GM23338 (cell line): Measurements from ENCODE around the gene ENC1. TPM values are rescaled to one million over a fixed set of nuclear protein-coding genes. Genes with fewer than 3 reads are reported as not detected.

ENCODE experiments used
- ATAC-seq: fragments of 200-7000 bp; cut with Tn5 transposase; 3 replicates; pipeline ENCODE4 v1.9.1; 2020
- DNase-seq: peaks from one replicate; pipeline ENCODE4 v3.0.0-alpha.2; 2015; ENCODE audit warnings: low spot score
- H2AFZ ChIP-seq: fragments of 200-600 bp; sonication (generic); 2 replicates; pipeline ENCODE4 v1.8.0; 2016; ENCODE audit warnings: antibody characterized with exemption, mild to moderate bottlenecking, moderate library complexity
- H3F3A ChIP-seq: fragments of 200-600 bp; sonication (generic); replicated peaks from 2 replicates; pipeline ENCODE4 v1.8.0; 2017; ENCODE audit warnings: antibody characterized with exemption, mixed run types, low read depth
- H3K27ac ChIP-seq: fragments of 200-600 bp; sonication (generic); 2 replicates; pipeline ENCODE4 v1.6.1; 2016; ENCODE audit warnings: low read depth
- H3K27me3 ChIP-seq: fragments of 200-600 bp; sonication (generic); 2 replicates; pipeline ENCODE4 v1.8.0; 2016; ENCODE audit warnings: mild to moderate bottlenecking, mixed run types, moderate library complexity; ENCODE audit not compliant: insufficient read depth
- H3K36me3 ChIP-seq: fragments of 200-600 bp; sonication (generic); 2 replicates; pipeline ENCODE4 v1.8.0; 2016; ENCODE audit warnings: mild to moderate bottlenecking; ENCODE audit not compliant: insufficient read depth
- H3K4me1 ChIP-seq: fragments of 200-600 bp; sonication (generic); 2 replicates; pipeline ENCODE4 v1.8.0; 2016; ENCODE audit warnings: mild to moderate bottlenecking, moderate library complexity; ENCODE audit not compliant: insufficient read depth
- H3K4me2 ChIP-seq: fragments of 200-600 bp; sonication (generic); 2 replicates; pipeline ENCODE4 v1.7.1; 2017; ENCODE audit warnings: mixed run types
- H3K4me3 ChIP-seq: fragments of 200-600 bp; sonication (generic); 2 replicates; pipeline ENCODE4 v1.6.1; 2016; ENCODE audit warnings: mixed run types
- H3K79me2 ChIP-seq: fragments of 200-600 bp; sonication (generic); replicated peaks from 2 replicates; pipeline ENCODE4 v1.8.0; 2017; ENCODE audit warnings: mild to moderate bottlenecking; ENCODE audit not compliant: insufficient read depth
- H3K9me2 ChIP-seq: fragments of 200-600 bp; sonication (generic); 2 replicates; pipeline ENCODE4 v1.8.0; 2017; ENCODE audit not compliant: insufficient read depth
- H4K20me1 ChIP-seq: fragments of 200-600 bp; sonication (generic); replicated peaks from 2 replicates; pipeline ENCODE4 v1.8.0; 2017; ENCODE audit warnings: mild to moderate bottlenecking; ENCODE audit not compliant: insufficient read depth
- H3K27ac Mint-ChIP-seq: 2 replicates; pipeline ENCODE4 v1.8.0; 2020; ENCODE audit warnings: inconsistent platforms, mild to moderate bottlenecking, moderate library complexity, mixed read lengths
- H3K27me3 Mint-ChIP-seq: 3 replicates; pipeline ENCODE4 v1.8.0; 2022; ENCODE audit warnings: low read depth, mild to moderate bottlenecking, moderate library complexity, mixed read lengths, inconsistent platforms; ENCODE audit not compliant: insufficient read depth, poor library complexity
- H3K36me3 Mint-ChIP-seq: 3 replicates; pipeline ENCODE4 v1.8.0; 2021; ENCODE audit warnings: low read depth, mild to moderate bottlenecking, inconsistent platforms, moderate library complexity, mixed read lengths
- H3K4me1 Mint-ChIP-seq: 3 replicates; pipeline ENCODE4 v1.8.0; 2020; ENCODE audit warnings: mild to moderate bottlenecking, inconsistent platforms, mixed read lengths
- H3K4me3 Mint-ChIP-seq: 3 replicates; pipeline ENCODE4 v1.8.0; 2021; ENCODE audit warnings: moderate library complexity, mild to moderate bottlenecking, inconsistent platforms, mixed read lengths
- H3K9me3 Mint-ChIP-seq: 3 replicates; pipeline ENCODE4 v1.8.0; 2020; ENCODE audit warnings: moderate library complexity, mild to moderate bottlenecking, inconsistent platforms, mixed read lengths
- CREB1 ChIP-seq: fragments of 250-450 bp; sonication (Bioruptor Pico); IDR thresholded peaks from 2 replicates; pipeline ENCODE4 v1.5.0; 2020; ENCODE audit warnings: low read depth, mild to moderate bottlenecking, moderate library complexity
- ETS1 ChIP-seq: IDR thresholded peaks from 2 replicates; pipeline ENCODE4 v1.6.1; 2016; ENCODE audit warnings: antibody characterized with exemption
- EZH2 ChIP-seq: fragments of 200-600 bp; sonication (generic); IDR thresholded peaks from one replicate; pipeline ENCODE4 v1.8.0; 2017; ENCODE audit warnings: antibody characterized with exemption, mild to moderate bottlenecking, low read depth; ENCODE audit not compliant: unreplicated experiment
- EZH2phosphoT487 ChIP-seq: fragments of 200-600 bp; sonication (generic); IDR thresholded peaks from one replicate; pipeline ENCODE4 v1.8.1; 2018; ENCODE audit warnings: antibody characterized with exemption; ENCODE audit not compliant: unreplicated experiment
- JUNB ChIP-seq: IDR thresholded peaks from one replicate; pipeline ENCODE4 v1.6.1; 2016; ENCODE audit warnings: antibody characterized with exemption; ENCODE audit not compliant: unreplicated experiment
- NANOG ChIP-seq: IDR thresholded peaks from 2 replicates; pipeline ENCODE4 v1.6.1; 2016; ENCODE audit warnings: antibody characterized with exemption, borderline replicate concordance
- POLR2AphosphoS5 ChIP-seq: IDR thresholded peaks from 2 replicates; pipeline ENCODE4 v1.6.1; 2016; ENCODE audit warnings: antibody characterized with exemption, low read depth
- REST ChIP-seq: IDR thresholded peaks from one replicate; pipeline ENCODE4 v1.6.1; 2018; ENCODE audit warnings: antibody characterized with exemption; ENCODE audit not compliant: unreplicated experiment
- STAT1 ChIP-seq: IDR thresholded peaks from one replicate; pipeline ENCODE4 v1.6.1; 2016; ENCODE audit warnings: antibody characterized with exemption; ENCODE audit not compliant: unreplicated experiment
- ZNF331 ChIP-seq: fragments of 250-450 bp; sonication (Bioruptor Pico); IDR thresholded peaks from 2 replicates; pipeline ENCODE4 v1.5.0; 2020; ENCODE audit warnings: low read depth, mild to moderate bottlenecking, moderate library complexity
- ZNF462 ChIP-seq: fragments of 250-450 bp; sonication (Bioruptor Pico); IDR thresholded peaks from 2 replicates; pipeline ENCODE4 v1.5.0; 2020; ENCODE audit warnings: mild to moderate bottlenecking, moderate library complexity
- polyA plus RNA-seq: library from polyadenylated mRNA; unstranded; fragments of >200 nt; fragmentation: Nextera tagmentation; extraction: Ambion mirVana; gene quantifications from 2 replicates; pipeline ENCODE4 v1.2.1, GENCODE V29; 2016
- total RNA-seq: library from RNA; depleted of rRNA; stranded (reverse); fragments of >200 nt; shearing (Covaris generic); gene quantifications from 2 replicates; pipeline ENCODE4 v1.2.3, GENCODE V29; 2014

ENC1 gene
- total and polyA plus RNA-seq, 2 experiments from 2014 or later, result 8.2 to 27.9 TPM

- ATAC-seq (no peak), DNase-seq (no peak)
- Mint-ChIP-seq H3K27ac (no peak overlapping the region), H3K4me3 (no peak overlapping the region), H3K9me3 (no peaks in the 10 kb centered on the region), H3K27me3 (peaks cover 7% of the 10 kb centered on the region), H3K36me3 (no peaks in the 10 kb centered on the region), H3K4me1 (peaks cover 6% of the 10 kb centered on the region; the same call in 2 of the 3 replicates)
- H3F3A ChIP-seq, result no peaks in the 10 kb centered on the region
- H3K4me1 ChIP-seq, result no peaks in the 10 kb centered on the region
- no peak overlapping the region for H2AFZ ChIP-seq
- no peaks in the 10 kb centered on the region for H4K20me1 ChIP-seq
- no peak overlapping the region for H3K4me3 ChIP-seq
- H3K27ac ChIP-seq, result no peak overlapping the region
- no peaks in the 10 kb centered on the region for H3K79me2 ChIP-seq
- TF ChIP-seq REST, result no peak
- no peak for TF ChIP-seq ZNF331 (CRISPR knock-in tag)
- no peak for TF ChIP-seq POLR2AphosphoS5
- no peak for TF ChIP-seq NANOG
- no peak for TF ChIP-seq EZH2
- TF ChIP-seq ETS1, result no peak
- TF ChIP-seq ZNF462 (CRISPR knock-in tag), result no peak
- TF ChIP-seq CREB1 (CRISPR knock-in tag), result no peak
- no peak for TF ChIP-seq JUNB
- no peak for TF ChIP-seq EZH2phosphoT487
- TF ChIP-seq STAT1, result no peak
- H3K27me3 ChIP-seq, result no peaks in the 10 kb centered on the region
- no peak overlapping the region for H3K4me2 ChIP-seq
- no peaks in the 10 kb centered on the region for H3K36me3 ChIP-seq
- no peaks in the 10 kb centered on the region; the same call in 1 of the 2 replicates for H3K9me2 ChIP-seq
Observed at GRCh38 chr5:74613283-74613682, 27.2 kb downstream of the ENC1 start.
